Endothelial cell of umbilical vein (primary cell): ENCODE data around the gene LGMN. TPM values are rescaled to one million over a fixed set of nuclear protein-coding genes. Genes with fewer than 3 reads are reported as not detected.

Experiments
- BruUV-seq: library from RNA; stranded (reverse); fragments of 400-500 nt; replicated peaks from 2 replicates; lab custom pipeline; 2021; lab: Mats Ljungman, UMichigan
- CTCF ChIA-PET: fragments of 300-600, 350-600 bp; sonication (Branson Sonifier 250); formaldehyde crosslinking; loops from one replicate; lab custom pipeline; 2021; ENCODE audit warnings: antibody characterized with exemption, inconsistent platforms; lab: Charles Lee
- POLR2A ChIA-PET: fragments of 300-600, 350-600 bp; sonication (Branson Sonifier 250); formaldehyde crosslinking; loops from one replicate; lab custom pipeline; 2021; ENCODE audit warnings: antibody characterized with exemption, inconsistent platforms; lab: Charles Lee
- DNase-seq: peaks from one replicate; pipeline ENCODE4 v3.0.0-alpha.2; 2011; ENCODE audit warnings: low read depth, low spot score
- FAIRE-seq: peaks from 2 replicates; lab custom pipeline; 2011; peaks lifted over from hg19 to GRCh38; lab: Jason Lieb, UNC
- H2AFZ ChIP-seq: 2 replicates; pipeline ENCODE4 v1.6.0; 2012; ENCODE audit warnings: low read depth, low read length, control low read depth, inconsistent platforms
- H3K27ac ChIP-seq: 2 replicates; pipeline ENCODE4 v1.5.1; 2011; ENCODE audit warnings: low read depth, mild to moderate bottlenecking, control low read depth, low read length, moderate library complexity; ENCODE audit not compliant: insufficient read depth
- H3K27me3 ChIP-seq, 2 experiments: 2 replicates each; pipeline versions ENCODE4 v1.6.0 to v1.6.1; 2011; ENCODE audit warnings: low read length in 2 of 2, mixed read lengths in 1 of 2; ENCODE audit not compliant: control insufficient read depth in 2 of 2, insufficient read depth in 2 of 2
- H3K36me3 ChIP-seq, 2 experiments: 2 replicates in 1 of 2; 3 replicates in 1 of 2; pipeline ENCODE4 v1.5.1; 2011; ENCODE audit warnings: low read length in 2 of 2, mild to moderate bottlenecking in 1 of 2, moderate library complexity in 1 of 2; ENCODE audit not compliant: control insufficient read depth in 2 of 2, insufficient read depth in 2 of 2; ENCODE audit errors: extremely low read depth in 1 of 2
- H3K4me1 ChIP-seq: 3 replicates; pipeline ENCODE4 v1.5.1; 2011; ENCODE audit warnings: mild to moderate bottlenecking, low read length; ENCODE audit not compliant: control insufficient read depth, insufficient read depth; ENCODE audit errors: extremely low read depth
- H3K4me2 ChIP-seq: 2 replicates; pipeline ENCODE4 v1.6.1; 2011; ENCODE audit warnings: low read length, control low read depth, mixed read lengths; ENCODE audit not compliant: insufficient read depth
- H3K4me3 ChIP-seq, 3 experiments: fragments of 200-600 bp in 1 of 3; sonication (generic), shearing (Covaris generic) in 1 of 3; replicated peaks in 1 of 3; 2 replicates each; pipeline ENCODE4 v1.5.1; 2011 to 2016; ENCODE audit warnings: control low read depth in 3 of 3, low read length in 3 of 3, mild to moderate bottlenecking in 2 of 3, inconsistent platforms in 1 of 3, low read depth in 1 of 3, moderate library complexity in 1 of 3; ENCODE audit not compliant: insufficient read depth in 1 of 3
- H3K79me2 ChIP-seq: 2 replicates; pipeline ENCODE4 v1.6.0; 2012; ENCODE audit warnings: low read length, inconsistent platforms; ENCODE audit not compliant: control insufficient read depth, insufficient read depth
- H3K9ac ChIP-seq: replicated peaks from 2 replicates; pipeline ENCODE3; 2011; ENCODE audit warnings: low read length, control low read depth; ENCODE audit not compliant: insufficient read depth; ENCODE audit errors: extremely low read depth
- H3K9me1 ChIP-seq: replicated peaks from 3 replicates; pipeline ENCODE4 v1.6.0; 2011; ENCODE audit warnings: mild to moderate bottlenecking, low read length; ENCODE audit not compliant: control insufficient read depth, insufficient read depth; ENCODE audit errors: extremely low read depth
- H3K9me3 ChIP-seq: replicated peaks from 2 replicates; pipeline ENCODE4 v1.5.1; 2012; ENCODE audit warnings: low read length, inconsistent platforms; ENCODE audit not compliant: control insufficient read depth, insufficient read depth
- H4K20me1 ChIP-seq: replicated peaks from 2 replicates; pipeline ENCODE3; 2011; ENCODE audit warnings: mild to moderate bottlenecking, low read length; ENCODE audit not compliant: control insufficient read depth, insufficient read depth; ENCODE audit errors: extremely low read depth
- EZH2 ChIP-seq: IDR thresholded peaks from 2 replicates; pipeline ENCODE4 v1.6.1; 2012; ENCODE audit warnings: borderline replicate concordance, low read depth, mild to moderate bottlenecking, moderate library complexity, low read length, inconsistent platforms; ENCODE audit not compliant: severe bottlenecking
- FOS ChIP-seq: IDR thresholded peaks from 2 replicates; pipeline ENCODE4 v1.6.1; 2011; ENCODE audit warnings: mild to moderate bottlenecking, low read length, moderate library complexity, borderline replicate concordance; ENCODE audit not compliant: insufficient read depth
- GATA2 ChIP-seq: IDR thresholded peaks from 2 replicates; pipeline ENCODE4 v1.7.0; 2011; ENCODE audit warnings: low read depth, mild to moderate bottlenecking, moderate library complexity, mixed read lengths, low read length; ENCODE audit not compliant: insufficient read length, insufficient read depth
- JUN ChIP-seq: IDR thresholded peaks from 2 replicates; pipeline ENCODE4 v1.6.1; 2011; ENCODE audit warnings: borderline replicate concordance, low read depth; ENCODE audit not compliant: insufficient read length, insufficient read depth
- MYC ChIP-seq: IDR thresholded peaks from one replicate; pipeline ENCODE4 v1.6.1; 2011; ENCODE audit warnings: mild to moderate bottlenecking, low read depth, low read length
- POLR2A ChIP-seq: IDR thresholded peaks from 2 replicates; pipeline ENCODE4 v1.6.1; 2012; ENCODE audit warnings: low read depth, mild to moderate bottlenecking, control low read depth, low read length
- POLR2AphosphoS5 ChIP-seq: IDR thresholded peaks from 2 replicates; pipeline ENCODE4 v1.6.1; 2012; ENCODE audit warnings: low read depth, mild to moderate bottlenecking, control low read depth, low read length, moderate library complexity; ENCODE audit not compliant: insufficient read depth
- dilution Hi-C: fragments of 300-500 bp; cut with MboI; formaldehyde crosslinking; loops from one replicate; pipeline ENCODE4 v1.15.0; 2019; ENCODE audit warnings: low sequenced_read_pairs; ENCODE audit not compliant: extremely low pct_ligation_motif_present
- intact Hi-C: fragments of 100-400 bp; cut with micrococcal nuclease; formaldehyde crosslinking; loops from one replicate; pipeline ENCODE4 v1.10.0; 2022
- polyA plus RNA-seq, 4 experiments: library from polyadenylated mRNA; depleted of rRNA in 3 of 4; stranded (reverse) in 3 of 4; unstranded in 1 of 4; fragments of >200 nt; gene quantifications; 2 replicates each; pipeline versions ENCODE4 v1.2.1 to v1.2.3, GENCODE V29; 2011 to 2012; ENCODE audit warnings: missing spikeins in 1 of 4
- total RNA-seq: library from RNA; stranded (reverse); gene quantifications from 2 replicates; pipeline ENCODE4 v1.2.3, GENCODE V29; 2021
- TF ChIP-seq, protein P1 (sequence below), 2 donors: IDR thresholded peaks; 1 replicate in 1 of 2; 2 replicates in 1 of 2; pipeline ENCODE4 v1.5.1; 2011; ENCODE audit warnings: low read length in 2 of 2, mild to moderate bottlenecking in 2 of 2, moderate library complexity in 2 of 2, control low read depth in 1 of 2, inconsistent platforms in 1 of 2, low read depth in 1 of 2; ENCODE audit not compliant: insufficient read depth in 1 of 2; ENCODE audit errors: extremely low read depth in 1 of 2
- TF ChIP-seq, protein P2 (sequence below): IDR thresholded peaks from 2 replicates; pipeline ENCODE4 v1.6.1; 2011; ENCODE audit not compliant: insufficient read depth, insufficient read length

LGMN gene
- total and polyA plus RNA-seq, 2 donors (not counting 3 experiments of a cell fraction or from before 2014, with no cell fraction given): 56.7 to 99.2 TPM

DNA sequence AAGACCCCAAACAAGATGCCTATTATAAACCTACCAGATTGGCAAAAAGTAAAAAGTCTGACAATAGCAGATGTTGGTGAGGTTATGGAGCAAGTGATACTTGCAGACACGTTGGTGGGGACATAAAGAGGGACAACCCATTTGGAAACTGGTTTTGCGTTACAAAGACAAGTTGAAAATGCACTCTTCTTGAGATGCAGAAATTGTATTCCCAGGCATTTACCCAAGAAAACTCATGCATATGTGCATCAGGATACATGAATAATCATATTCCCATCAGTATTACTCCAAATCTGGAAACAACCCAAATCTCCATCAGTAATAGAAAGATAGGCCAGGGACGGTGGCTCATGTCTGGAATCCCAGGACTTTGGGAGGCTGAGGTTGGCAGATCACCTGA is 32.9 kb upstream of the LGMN start:
- dilution Hi-C loops: no loop called here
- no peak overlapping the region for H3K4me3 ChIP-seq
- H2AFZ ChIP-seq: no peak overlapping the region
- ChIA-PET CTCF (interaction anchor here (1.0 to 8.0 kb wide), 3 partner anchors 9 to 93 kb away, joined by 3 to 118 read pairs (median 96); no protein-coding TSS in a partner anchor), POLR2A (no interaction called here)
- intact Hi-C loops: no loop called here
- no peaks in the 10 kb centered on the region for H3K4me1 ChIP-seq
- H3K27ac ChIP-seq: no peak overlapping the region
- H3K9ac ChIP-seq: no peak overlapping the region
- no TSS peak for BruUV-seq
- no peak overlapping the region for H3K4me2 ChIP-seq
- TF ChIP-seq POLR2A: no peak
- TF ChIP-seq GATA2: no peak
- TF ChIP-seq JUN: no peak
- TF ChIP-seq, protein P1, sequence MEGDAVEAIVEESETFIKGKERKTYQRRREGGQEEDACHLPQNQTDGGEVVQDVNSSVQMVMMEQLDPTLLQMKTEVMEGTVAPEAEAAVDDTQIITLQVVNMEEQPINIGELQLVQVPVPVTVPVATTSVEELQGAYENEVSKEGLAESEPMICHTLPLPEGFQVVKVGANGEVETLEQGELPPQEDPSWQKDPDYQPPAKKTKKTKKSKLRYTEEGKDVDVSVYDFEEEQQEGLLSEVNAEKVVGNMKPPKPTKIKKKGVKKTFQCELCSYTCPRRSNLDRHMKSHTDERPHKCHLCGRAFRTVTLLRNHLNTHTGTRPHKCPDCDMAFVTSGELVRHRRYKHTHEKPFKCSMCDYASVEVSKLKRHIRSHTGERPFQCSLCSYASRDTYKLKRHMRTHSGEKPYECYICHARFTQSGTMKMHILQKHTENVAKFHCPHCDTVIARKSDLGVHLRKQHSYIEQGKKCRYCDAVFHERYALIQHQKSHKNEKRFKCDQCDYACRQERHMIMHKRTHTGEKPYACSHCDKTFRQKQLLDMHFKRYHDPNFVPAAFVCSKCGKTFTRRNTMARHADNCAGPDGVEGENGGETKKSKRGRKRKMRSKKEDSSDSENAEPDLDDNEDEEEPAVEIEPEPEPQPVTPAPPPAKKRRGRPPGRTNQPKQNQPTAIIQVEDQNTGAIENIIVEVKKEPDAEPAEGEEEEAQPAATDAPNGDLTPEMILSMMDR (IDR thresholded peaks at IDR 0.05; ENCODE audit: extremely low read depth in 1 of 2, insufficient read depth in 1 of 2, low read depth in 1 of 2, low read length in 2 of 2): no peak
- TF ChIP-seq FOS: no peak
- TF ChIP-seq POLR2AphosphoS5: no peak
- no peak for TF ChIP-seq MYC
- TF ChIP-seq, protein P2, sequence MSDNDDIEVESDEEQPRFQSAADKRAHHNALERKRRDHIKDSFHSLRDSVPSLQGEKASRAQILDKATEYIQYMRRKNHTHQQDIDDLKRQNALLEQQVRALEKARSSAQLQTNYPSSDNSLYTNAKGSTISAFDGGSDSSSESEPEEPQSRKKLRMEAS: no peak
- no peak for TF ChIP-seq EZH2
- no peaks in the 10 kb centered on the region for H4K20me1 ChIP-seq
- H3K9me1 ChIP-seq: no peaks in the 10 kb centered on the region
- no peaks in the 10 kb centered on the region for H3K36me3 ChIP-seq
- no peaks in the 10 kb centered on the region for H3K79me2 ChIP-seq
- FAIRE-seq (no peak), DNase-seq (no peak)
- no peaks in the 10 kb centered on the region for H3K9me3 ChIP-seq
- no peaks in the 10 kb centered on the region for H3K27me3 ChIP-seq
